Mononuclear cell (primary cell): ENCODE results near the gene EHD4. TPM values are rescaled to one million over a fixed set of nuclear protein-coding genes. Genes with fewer than 3 reads are reported as not detected.

ENCODE experiments used
- H3K27me3 ChIP-seq: 2 replicates; pipeline ENCODE4 v1.6.0; 2011; ENCODE audit warnings: low read length, control low read depth; ENCODE audit not compliant: insufficient read depth
- H3K4me1 ChIP-seq: 2 replicates; pipeline ENCODE4 v1.5.1; 2011; ENCODE audit warnings: mild to moderate bottlenecking, low read length, control low read depth; ENCODE audit not compliant: insufficient read depth
- H3K4me3 ChIP-seq: 2 replicates; pipeline ENCODE4 v1.5.1; 2011; ENCODE audit warnings: mild to moderate bottlenecking, low read length, moderate library complexity
- H3K9me3 ChIP-seq: 2 replicates; pipeline ENCODE4 v1.5.1; 2011; ENCODE audit warnings: low read depth, mild to moderate bottlenecking, control low read depth, low read length
- total RNA-seq: library from RNA; depleted of rRNA; stranded (reverse); fragments of >200 nt; gene quantifications from one replicate; pipeline ENCODE4 v1.2.3, GENCODE V29; 2012

Gene EHD4
- total RNA-seq, 1 donor: 35.3 TPM

DNA sequence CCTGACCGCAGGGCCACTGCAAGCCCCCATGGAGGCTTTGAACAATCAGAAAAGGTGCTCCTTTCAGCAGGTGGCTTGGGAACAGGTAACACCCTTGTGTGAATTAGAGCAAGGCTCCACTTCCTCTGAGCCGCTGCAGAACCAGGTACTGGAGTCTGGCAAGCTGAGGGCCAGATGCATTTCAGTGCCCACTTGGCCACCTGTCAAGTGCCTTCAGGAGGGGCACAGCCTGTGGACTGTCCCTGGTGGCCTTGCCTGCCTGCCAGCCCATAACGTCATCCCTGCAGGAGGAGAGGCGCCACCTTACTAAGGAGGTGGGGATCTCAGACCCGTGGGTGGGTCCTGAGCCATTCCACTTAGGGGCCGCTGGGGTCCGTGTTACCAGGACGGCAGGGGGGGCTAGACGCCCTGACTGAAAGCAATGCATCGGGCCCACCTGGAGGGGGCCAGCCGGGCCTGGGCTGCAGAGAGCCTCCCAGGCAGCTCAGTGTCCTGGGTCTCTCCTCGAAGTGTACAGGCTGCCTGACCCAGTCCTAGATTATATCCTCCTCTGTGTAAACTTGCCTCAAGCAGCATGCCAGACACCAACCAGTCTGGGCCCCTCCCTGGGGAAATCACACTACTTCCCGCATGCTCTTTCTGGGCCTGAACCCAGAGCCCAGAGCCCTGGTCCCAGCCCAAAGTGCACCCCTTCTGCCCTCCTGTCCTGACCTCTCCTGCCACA lies 94.6 kb downstream of the EHD4 start:
- H3K9me3 ChIP-seq: no peaks in the 10 kb centered on the region
- H3K4me1 ChIP-seq: peaks cover 5% of the 10 kb centered on the region
- H3K27me3 ChIP-seq: peaks cover 3% of the 10 kb centered on the region
- H3K4me3 ChIP-seq: no peak overlapping the region

GRCh38 chr15:41876689-41877088 lies 95.7 kb downstream of the EHD4 start:
- peaks cover 3% of the 10 kb centered on the region for H3K27me3 ChIP-seq
- H3K4me3 ChIP-seq: no peak overlapping the region
- peaks cover 3% of the 10 kb centered on the region for H3K4me1 ChIP-seq
- H3K9me3 ChIP-seq: no peaks in the 10 kb centered on the region

- H3K4me3 ChIP-seq: no peak overlapping the region
- H3K4me1 ChIP-seq: no peaks in the 10 kb centered on the region
- no peaks in the 10 kb centered on the region for H3K27me3 ChIP-seq
- H3K9me3 ChIP-seq: no peaks in the 10 kb centered on the region
These were observed 96.3 kb downstream of the EHD4 start for GRCh38 chr15:41876007-41876406.

DNA sequence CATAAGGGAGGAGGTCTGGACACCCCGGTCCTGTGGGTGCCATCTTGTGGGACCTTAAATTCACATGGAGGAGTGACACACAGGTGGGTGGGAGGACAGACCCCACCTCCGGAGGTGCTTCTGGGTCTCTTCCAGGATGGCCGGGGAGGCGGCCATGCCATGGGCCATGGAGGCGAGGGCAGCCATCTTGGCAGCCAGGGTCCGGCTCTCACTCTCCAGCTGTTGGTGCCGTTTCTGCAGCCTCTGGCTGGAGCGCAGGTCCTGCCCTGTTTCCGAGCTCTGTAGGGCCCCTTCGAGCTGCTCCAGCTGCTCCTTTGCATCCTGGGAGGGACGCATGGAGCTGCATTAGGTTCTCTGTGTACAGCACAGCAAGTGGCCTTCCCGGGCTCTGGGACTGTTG lies 97.6 kb downstream of the EHD4 start:
- H3K4me3 ChIP-seq: no peak overlapping the region
- H3K9me3 ChIP-seq: no peaks in the 10 kb centered on the region
- H3K4me1 ChIP-seq: no peaks in the 10 kb centered on the region
- no peaks in the 10 kb centered on the region for H3K27me3 ChIP-seq

GRCh38 chr15:41873711-41874110 lies 98.6 kb downstream of the EHD4 start:
- H3K4me1 ChIP-seq: no peaks in the 10 kb centered on the region
- H3K27me3 ChIP-seq: no peaks in the 10 kb centered on the region
- no peaks in the 10 kb centered on the region for H3K9me3 ChIP-seq
- no peak overlapping the region for H3K4me3 ChIP-seq

DNA sequence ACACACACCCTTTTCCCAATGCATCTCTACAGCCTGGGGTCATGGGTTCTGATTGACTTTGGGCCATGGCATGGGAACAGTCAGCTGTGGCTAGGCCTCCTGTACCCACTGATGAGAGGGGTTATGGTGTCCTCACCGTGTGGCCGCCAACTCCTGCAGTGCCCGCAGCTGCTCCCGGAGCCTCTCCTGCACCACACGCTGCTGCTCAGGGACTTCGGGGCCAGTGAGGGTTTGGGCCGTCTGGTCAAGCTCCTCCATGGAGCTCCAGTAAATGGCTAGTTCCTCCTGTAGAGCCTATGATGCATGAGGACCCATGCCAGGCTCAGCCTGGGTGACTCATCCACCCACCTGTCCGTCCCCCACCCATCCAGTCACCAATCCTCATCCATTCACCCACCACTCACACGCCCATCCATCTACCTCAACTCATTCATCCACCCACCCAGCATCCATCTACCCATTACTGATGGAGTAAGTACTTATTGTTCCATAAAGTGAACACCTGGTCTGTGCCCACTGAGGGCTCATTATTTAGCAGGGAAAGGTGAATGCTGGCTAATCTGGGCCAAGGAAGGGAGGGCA lies 100.1 kb downstream of the EHD4 start:
- no peaks in the 10 kb centered on the region for H3K9me3 ChIP-seq
- H3K27me3 ChIP-seq: no peaks in the 10 kb centered on the region
- H3K4me1 ChIP-seq: no peaks in the 10 kb centered on the region
- H3K4me3 ChIP-seq: no peak overlapping the region

DNA sequence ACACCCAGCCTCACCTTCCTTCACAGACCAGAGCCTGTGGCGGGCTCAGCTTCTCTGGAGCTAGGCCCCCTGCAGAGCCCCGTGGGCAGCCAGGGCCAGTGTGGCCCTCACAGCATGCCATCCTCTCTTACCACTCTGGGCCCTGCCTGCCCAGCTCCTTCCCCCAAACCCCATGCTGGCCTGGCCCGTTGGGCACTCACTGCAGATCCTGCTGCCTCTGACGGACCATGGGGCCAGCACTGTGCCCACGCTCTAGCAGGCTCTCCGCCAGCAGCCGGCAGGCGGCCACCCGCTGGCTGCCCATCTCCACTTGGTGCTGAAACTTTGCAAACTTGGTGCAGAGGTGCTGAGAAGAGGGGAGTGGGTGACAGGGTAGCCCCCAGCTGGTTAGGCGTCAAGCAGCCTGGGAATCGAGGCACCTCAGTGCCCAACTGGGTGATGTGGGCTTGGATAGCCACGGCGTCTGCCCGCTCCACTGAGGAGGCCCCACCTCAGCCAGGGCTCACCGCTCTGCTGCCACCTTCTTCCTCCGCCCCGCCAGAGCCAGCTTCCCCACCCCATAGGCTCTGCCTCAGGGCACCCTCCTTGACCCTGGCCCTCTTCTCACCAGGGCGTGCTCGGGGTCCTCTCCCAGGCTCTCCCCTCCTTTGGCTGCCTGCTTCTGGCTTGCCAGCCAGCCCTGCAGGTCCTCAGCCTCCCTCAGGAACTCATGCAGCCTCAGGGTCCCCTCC lies 101.0 kb downstream of the EHD4 start:
- no peaks in the 10 kb centered on the region for H3K27me3 ChIP-seq
- no peaks in the 10 kb centered on the region for H3K9me3 ChIP-seq
- no peak overlapping the region for H3K4me3 ChIP-seq
- H3K4me1 ChIP-seq: no peaks in the 10 kb centered on the region

DNA sequence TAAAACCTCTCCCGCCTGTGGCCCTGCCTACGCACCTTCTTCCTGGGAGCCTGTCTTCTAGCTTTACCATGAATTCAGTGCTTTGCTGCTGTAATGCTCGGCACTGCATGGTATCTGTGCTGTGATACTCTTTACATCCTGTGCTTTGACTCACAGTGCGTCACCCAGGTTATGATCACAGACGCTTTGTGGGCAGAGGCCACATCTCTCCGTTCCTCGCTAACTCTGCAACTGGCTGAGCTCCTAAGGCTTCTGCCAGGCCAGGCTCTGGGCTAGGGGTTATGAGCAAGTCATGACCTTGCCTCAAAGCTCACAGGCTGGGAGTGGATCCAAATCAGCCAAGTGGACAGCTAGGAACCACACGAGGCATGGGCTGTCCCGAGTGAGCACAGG lies 101.7 kb downstream of the EHD4 start:
- H3K4me3 ChIP-seq: no peak overlapping the region
- no peaks in the 10 kb centered on the region for H3K9me3 ChIP-seq
- H3K4me1 ChIP-seq: no peaks in the 10 kb centered on the region
- no peaks in the 10 kb centered on the region for H3K27me3 ChIP-seq

GRCh38 chr15:41869770-41870688 lies 102.3 kb downstream of the EHD4 start:
- no peaks in the 10 kb centered on the region for H3K27me3 ChIP-seq
- H3K4me3 ChIP-seq: no peak overlapping the region
- no peaks in the 10 kb centered on the region for H3K9me3 ChIP-seq
- no peaks in the 10 kb centered on the region for H3K4me1 ChIP-seq

- no peaks in the 10 kb centered on the region for H3K27me3 ChIP-seq
- no peaks in the 10 kb centered on the region for H3K9me3 ChIP-seq
- no peak overlapping the region for H3K4me3 ChIP-seq
- no peaks in the 10 kb centered on the region for H3K4me1 ChIP-seq
These were observed 104.0 kb downstream of the EHD4 start for GRCh38 chr15:41868321-41868720.

DNA sequence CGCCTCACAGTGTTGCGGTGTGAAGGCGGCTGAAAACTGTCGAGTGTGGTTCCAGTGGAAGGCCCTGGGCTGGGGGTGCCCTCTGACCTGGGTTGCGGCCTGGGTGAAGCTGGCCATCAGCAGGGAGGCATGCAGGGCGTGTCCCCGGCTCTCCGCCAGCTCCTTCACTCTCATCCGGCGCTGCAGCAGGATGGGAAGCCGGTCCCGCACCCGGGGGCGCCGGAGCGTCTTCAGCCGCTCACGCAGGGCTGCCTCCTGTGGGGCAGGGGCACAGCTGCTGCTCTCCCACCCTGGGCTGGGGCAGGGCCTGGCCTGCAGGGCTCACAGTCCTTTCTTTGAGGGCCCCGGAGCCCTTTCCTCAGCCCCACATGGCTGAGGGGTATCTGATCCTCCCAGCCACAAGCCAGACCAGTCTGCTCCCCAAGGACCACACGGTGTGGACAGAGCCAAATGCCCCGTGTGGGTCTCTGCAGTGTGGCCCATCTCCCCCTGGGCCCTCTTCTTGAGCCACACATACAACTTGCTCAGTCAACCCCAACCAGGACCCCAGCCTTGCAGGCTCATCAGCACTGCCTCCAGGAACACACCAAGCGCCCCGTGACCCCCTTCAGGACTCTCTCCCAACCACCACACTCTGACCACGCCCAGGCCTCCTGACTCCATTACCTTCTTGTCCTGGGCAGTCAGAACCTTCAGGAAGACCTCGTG lies 105.3 kb downstream of the EHD4 start:
- no peak overlapping the region for H3K4me3 ChIP-seq
- H3K4me1 ChIP-seq: no peaks in the 10 kb centered on the region
- H3K27me3 ChIP-seq: no peaks in the 10 kb centered on the region
- H3K9me3 ChIP-seq: no peaks in the 10 kb centered on the region

- Histone ChIP-seq H3K27me3 (no peaks in the 10 kb centered on the region), H3K4me1 (no peaks in the 10 kb centered on the region), H3K9me3 (no peaks in the 10 kb centered on the region), H3K4me3 (no peak overlapping the region)
These were observed 106.1 kb downstream of the EHD4 start for GRCh38 chr15:41866263-41866703.

DNA sequence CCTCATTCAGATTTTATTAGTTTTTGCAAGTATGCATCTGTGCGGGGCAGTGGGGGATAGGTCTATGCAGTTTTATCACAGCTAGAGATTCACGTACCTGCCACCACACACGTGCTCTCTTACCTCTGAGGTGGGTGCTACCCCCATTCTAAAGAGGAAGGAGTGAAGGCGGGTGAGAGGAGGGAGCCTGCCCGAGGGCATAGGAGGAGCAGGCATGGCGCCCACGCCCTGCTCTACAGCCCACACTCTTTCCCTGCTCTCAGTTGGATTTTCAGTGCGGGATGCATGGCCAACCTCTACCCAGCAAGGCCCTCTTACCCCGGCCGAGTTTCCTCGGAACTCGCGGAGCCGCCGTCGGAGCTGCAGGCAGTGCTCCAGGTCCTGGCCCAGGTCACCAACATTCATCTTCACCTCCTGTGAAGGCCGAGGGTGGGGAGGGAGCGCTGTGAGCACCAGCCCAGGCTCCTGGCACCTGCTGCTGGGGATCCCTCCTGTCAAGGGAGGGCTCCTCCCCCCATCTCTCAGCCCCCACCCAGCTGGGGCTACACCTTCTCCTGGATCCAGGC lies 106.8 kb downstream of the EHD4 start:
- H3K4me3 ChIP-seq: no peak overlapping the region
- H3K4me1 ChIP-seq: no peaks in the 10 kb centered on the region
- H3K27me3 ChIP-seq: no peaks in the 10 kb centered on the region
- no peaks in the 10 kb centered on the region for H3K9me3 ChIP-seq

GRCh38 chr15:41862515-41863116 lies 109.7 kb downstream of the EHD4 start:
- Histone ChIP-seq H3K9me3 (no peaks in the 10 kb centered on the region), H3K27me3 (no peaks in the 10 kb centered on the region), H3K4me3 (no peak overlapping the region), H3K4me1 (no peaks in the 10 kb centered on the region)
